Left ventricle myocardium inferior (tissue), 1 donor: ENCODE measurements around the gene FBXO4. TPM values are rescaled to one million over a fixed set of nuclear protein-coding genes. Genes with fewer than 3 reads are reported as not detected.
"Not testable (repeated sequence)": the region's sequence is repeated elsewhere in the genome, so short reads cannot be mapped to it uniquely, and the experiment has no call there.

Source experiments
- DNase-seq: peaks from one replicate; pipeline ENCODE4 v3.0.0-alpha.2; 2020
- H3K27ac ChIP-seq: fragments of 200-600 bp; replicated peaks from 2 replicates; pipeline ENCODE4 v1.8.0; 2021
- H3K27me3 ChIP-seq: fragments of 200-600 bp; 2 replicates; pipeline ENCODE4 v1.8.0; 2021; ENCODE audit warnings: low read depth
- H3K36me3 ChIP-seq: fragments of 200-600 bp; 2 replicates; pipeline ENCODE4 v1.8.0; 2021
- H3K4me1 ChIP-seq: fragments of 200-600 bp; 2 replicates; pipeline ENCODE4 v1.8.0; 2021
- H3K4me3 ChIP-seq: fragments of 200-600 bp; 2 replicates; pipeline ENCODE4 v1.8.0; 2021; ENCODE audit warnings: mild to moderate bottlenecking, moderate library complexity
- H3K9me3 ChIP-seq: fragments of 200-600 bp; replicated peaks from 2 replicates; pipeline ENCODE4 v1.8.0; 2021
- intact Hi-C: fragments of 100-400 bp; cut with micrococcal nuclease; formaldehyde crosslinking; loops from one replicate; pipeline ENCODE4 v1.11.0; 2022
- total RNA-seq: library from RNA; stranded (reverse); fragmentation: NEBNext Ultra II Directional; extraction: Animal tissue kit (Norgen Biotek cat#: 25700); gene quantifications from one replicate; pipeline ENCODE4 v1.2.1, GENCODE V29; 2021
- TF ChIP-seq, protein P1 (sequence below): fragments of 200-600 bp; IDR thresholded peaks from 2 replicates; pipeline ENCODE4 v1.8.0; 2021; ENCODE audit warnings: antibody characterized with exemption, mild to moderate bottlenecking, borderline replicate concordance
- donor health status: DM: no; HTN: yes; CAD: no; lungs with severe emphysema.

Gene FBXO4
- total RNA-seq, 1 donor from 2014 or later = 4.3 TPM

DNA sequence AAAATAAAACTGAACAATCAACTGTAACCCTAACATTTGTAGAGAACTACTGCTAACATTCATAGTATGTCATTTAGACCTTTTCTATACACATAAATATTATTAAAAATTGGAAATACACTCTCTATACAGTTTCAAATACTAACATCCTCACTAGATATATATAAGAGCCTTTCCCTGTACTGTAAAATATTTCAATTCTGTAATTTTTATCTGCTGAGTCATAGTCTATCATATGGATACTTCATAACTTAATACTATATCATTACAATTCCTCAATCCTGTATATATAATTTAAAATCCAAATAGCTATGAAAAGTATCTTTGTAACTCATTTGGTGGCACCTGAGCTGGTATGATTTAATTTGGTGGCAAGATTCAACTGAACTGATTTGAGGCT, 55.8 kb downstream of the FBXO4 start:
- Histone ChIP-seq H3K4me3 (no peak overlapping the region), H3K27me3 (no peaks in the 10 kb centered on the region), H3K36me3 (no peaks in the 10 kb centered on the region), H3K27ac (no peak overlapping the region), H3K9me3 (peaks cover 5% of the 10 kb centered on the region), H3K4me1 (peaks cover 5% of the 10 kb centered on the region)
- no peak for DNase-seq
- intact Hi-C loops = no loop called here
- TF ChIP-seq, protein P1, sequence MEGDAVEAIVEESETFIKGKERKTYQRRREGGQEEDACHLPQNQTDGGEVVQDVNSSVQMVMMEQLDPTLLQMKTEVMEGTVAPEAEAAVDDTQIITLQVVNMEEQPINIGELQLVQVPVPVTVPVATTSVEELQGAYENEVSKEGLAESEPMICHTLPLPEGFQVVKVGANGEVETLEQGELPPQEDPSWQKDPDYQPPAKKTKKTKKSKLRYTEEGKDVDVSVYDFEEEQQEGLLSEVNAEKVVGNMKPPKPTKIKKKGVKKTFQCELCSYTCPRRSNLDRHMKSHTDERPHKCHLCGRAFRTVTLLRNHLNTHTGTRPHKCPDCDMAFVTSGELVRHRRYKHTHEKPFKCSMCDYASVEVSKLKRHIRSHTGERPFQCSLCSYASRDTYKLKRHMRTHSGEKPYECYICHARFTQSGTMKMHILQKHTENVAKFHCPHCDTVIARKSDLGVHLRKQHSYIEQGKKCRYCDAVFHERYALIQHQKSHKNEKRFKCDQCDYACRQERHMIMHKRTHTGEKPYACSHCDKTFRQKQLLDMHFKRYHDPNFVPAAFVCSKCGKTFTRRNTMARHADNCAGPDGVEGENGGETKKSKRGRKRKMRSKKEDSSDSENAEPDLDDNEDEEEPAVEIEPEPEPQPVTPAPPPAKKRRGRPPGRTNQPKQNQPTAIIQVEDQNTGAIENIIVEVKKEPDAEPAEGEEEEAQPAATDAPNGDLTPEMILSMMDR = no peak

DNA sequence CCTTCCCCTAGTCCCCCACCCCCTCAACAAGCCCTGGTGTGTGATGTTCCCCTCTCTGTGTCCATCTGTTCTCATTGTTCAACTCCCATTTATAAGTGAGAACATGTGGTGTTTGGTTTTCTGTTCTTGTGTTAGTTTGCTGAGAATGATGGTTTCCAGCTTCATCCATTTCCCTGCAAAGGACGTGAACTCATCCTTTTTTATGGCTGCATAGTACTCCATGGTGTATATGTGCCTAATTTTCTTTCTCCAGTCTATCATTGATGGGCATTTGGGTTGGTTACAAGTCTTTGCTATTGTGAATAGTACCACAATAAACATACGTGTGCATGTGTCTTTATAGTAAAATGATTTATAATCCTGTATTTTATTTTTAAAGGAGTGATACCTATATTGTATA, 57.8 kb downstream of the FBXO4 start:
- DNase-seq, H3K4me3 ChIP-seq, intact Hi-C loops, H3K4me1 ChIP-seq, H3K27ac ChIP-seq, H3K36me3 ChIP-seq, H3K27me3 ChIP-seq: not testable (repeated sequence)
- H3K9me3 ChIP-seq = peaks cover 11% of the 10 kb centered on the region

DNA sequence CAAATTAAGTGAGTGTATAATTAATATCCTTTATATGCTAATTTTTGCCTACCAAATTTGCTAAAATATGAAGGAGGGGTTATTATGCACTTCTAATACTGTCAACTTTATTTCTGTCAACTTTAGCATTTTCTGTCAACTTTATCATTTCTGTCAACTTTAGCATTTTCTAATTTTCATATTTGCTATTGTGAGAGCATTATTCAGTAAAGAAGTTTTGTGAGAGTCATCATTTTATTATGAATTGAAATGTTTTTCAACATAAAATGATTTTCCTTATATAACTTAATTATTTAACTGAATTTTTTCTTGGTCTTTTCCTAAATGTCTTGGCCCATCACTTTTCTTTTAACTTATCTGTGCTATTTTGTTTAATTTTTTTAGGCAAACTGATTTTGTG, 58.2 kb downstream of the FBXO4 start:
- Histone ChIP-seq H3K9me3 (peaks cover 12% of the 10 kb centered on the region), H3K4me1 (peaks cover 5% of the 10 kb centered on the region), H3K27ac (no peak overlapping the region), H3K27me3 (no peaks in the 10 kb centered on the region), H3K36me3 (no peaks in the 10 kb centered on the region), H3K4me3 (no peak overlapping the region)
- TF ChIP-seq, protein P1 = no peak
- DNase-seq = no peak
- intact Hi-C loops = no loop called here

DNA sequence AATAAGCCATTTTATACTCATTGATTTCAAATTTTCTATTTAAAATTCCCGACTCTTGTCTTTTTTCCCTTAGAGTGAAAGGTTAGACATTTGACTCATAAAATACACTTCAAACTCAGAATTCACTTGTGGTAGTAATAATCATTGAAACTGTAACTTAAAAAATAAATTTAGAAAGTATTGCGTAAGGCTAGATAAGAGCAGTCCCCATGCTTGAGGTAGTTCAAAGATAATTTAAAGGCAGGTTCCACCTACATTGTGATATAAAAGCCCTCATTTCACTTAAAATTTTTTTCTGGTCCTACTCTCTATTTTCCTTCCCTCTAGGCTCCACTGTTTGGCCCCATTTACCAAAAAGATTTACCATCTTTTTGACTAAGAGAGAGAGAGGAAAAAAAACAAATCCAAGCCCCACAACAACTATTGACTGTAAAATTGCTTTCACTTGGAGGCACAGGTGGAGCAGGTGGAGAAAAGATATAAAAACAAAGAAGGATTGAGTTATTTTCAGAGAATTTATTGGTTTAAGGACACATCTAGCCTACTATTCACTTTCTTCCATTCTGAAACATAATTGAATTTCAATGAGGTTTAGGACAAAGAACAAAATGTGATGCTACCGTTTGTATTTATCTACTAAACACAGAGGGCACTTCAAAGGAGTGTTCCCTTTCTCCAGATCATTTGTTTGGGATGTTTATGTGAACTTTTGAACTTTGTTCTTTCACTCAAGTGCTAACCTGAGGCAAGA, 61.0 kb downstream of the FBXO4 start:
- Histone ChIP-seq H3K36me3 (no peaks in the 10 kb centered on the region), H3K27ac (no peak overlapping the region), H3K9me3 (peaks cover 12% of the 10 kb centered on the region), H3K27me3 (no peaks in the 10 kb centered on the region), H3K4me3 (no peak overlapping the region), H3K4me1 (no peaks in the 10 kb centered on the region)
- DNase-seq = no peak
- TF ChIP-seq, protein P1 = no peak
- intact Hi-C loops = no loop called here

Other genes starting within 250 kb of the FBXO4 start
- 234 TPM for gene OXCT1, start 54.9 kb upstream of the FBXO4 start, total RNA-seq
- gene RIMOC1, start 20.9 kb upstream of the FBXO4 start, total RNA-seq = 15.3 TPM